ENCODE results near the gene ANKRD37. TPM values are rescaled to one million over a fixed set of nuclear protein-coding genes. Genes with fewer than 3 reads are reported as not detected.

The ANKRD37 gene
- total RNA-seq, 1 donor from 2014 or later = 15.5 TPM

- no peak for TF ChIP-seq CTCF (conservative IDR thresholded peaks at IDR 0.05; ENCODE audit: low read depth, low read length)
- H3K4me3 ChIP-seq (ENCODE audit: low read depth, low read length) = no peak overlapping the region
- DNase-seq (ENCODE audit: low read depth) = no peak
Observed at GRCh38 chr4:185426960-185427688, 30.5 kb downstream of the ANKRD37 start.

GRCh38 chr4:185429660-185430059 lies 33.0 kb downstream of the ANKRD37 start:
- DNase-seq (ENCODE audit: low read depth) = no peak
- no peak for TF ChIP-seq CTCF (conservative IDR thresholded peaks at IDR 0.05; ENCODE audit: low read depth, low read length)
- H3K4me3 ChIP-seq (ENCODE audit: low read depth, low read length) = no peak overlapping the region

GRCh38 chr4:185435466-185435865 lies 38.8 kb downstream of the ANKRD37 start:
- no peak overlapping the region for H3K4me3 ChIP-seq (ENCODE audit: low read depth, low read length)
- TF ChIP-seq CTCF (conservative IDR thresholded peaks at IDR 0.05; ENCODE audit: low read depth, low read length) = no peak
- DNase-seq (ENCODE audit: low read depth) = no peak

- no peak for TF ChIP-seq CTCF (conservative IDR thresholded peaks at IDR 0.05; ENCODE audit: low read depth, low read length)
- H3K4me3 ChIP-seq (ENCODE audit: low read depth, low read length) = no peak overlapping the region
- DNase-seq (ENCODE audit: low read depth) = no peak
Observed at GRCh38 chr4:185437809-185438208, 41.2 kb downstream of the ANKRD37 start.

- DNase-seq (ENCODE audit: low read depth) = no peak
- no peak overlapping the region for H3K4me3 ChIP-seq (ENCODE audit: low read depth, low read length)
- TF ChIP-seq CTCF (conservative IDR thresholded peaks at IDR 0.05; ENCODE audit: low read depth, low read length) = no peak
Observed at GRCh38 chr4:185441479-185441878, 44.8 kb downstream of the ANKRD37 start.

- TF ChIP-seq CTCF (conservative IDR thresholded peaks at IDR 0.05; ENCODE audit: low read depth, low read length) = no peak
- DNase-seq (ENCODE audit: low read depth) = no peak
- no peak overlapping the region for H3K4me3 ChIP-seq (ENCODE audit: low read depth, low read length)
Observed at GRCh38 chr4:185445209-185445608, 48.6 kb downstream of the ANKRD37 start.

Other genes starting within 250 kb of the ANKRD37 start
- gene CFAP97, start 192.8 kb upstream of the ANKRD37 start, total RNA-seq = 22.6 and 27.7 TPM in 2 replicates
- 16.3 and 40.6 TPM in 2 replicates for gene SNX25, start 187.2 kb upstream of the ANKRD37 start, total RNA-seq
- gene LRP2BP, start 917 bp upstream of the ANKRD37 start, total RNA-seq = 0.06 and 0.14 TPM in 2 replicates
- 22.2 and 28.9 TPM in 2 replicates for gene UFSP2, start 29.1 kb downstream of the ANKRD37 start, total RNA-seq
- 0.07 and 0.46 TPM in 2 replicates for gene CCDC110, start 74.9 kb downstream of the ANKRD37 start, total RNA-seq
- gene PDLIM3, start 138.7 kb downstream of the ANKRD37 start, total RNA-seq = 7.8 and 8.5 TPM in 2 replicates

All from epithelial cell of proximal tubule (primary cell).